Hematopoietic multipotent progenitor cell treated with erythropoietin and hydrocortisone succinate and interleukin-3 and kit ligand, for 8 days (in vitro differentiated cells): ENCODE results near the gene CXCL6.

Experiments
- DNase-seq: peaks from one replicate; pipeline ENCODE4 v3.0.0-alpha.2; 2015

CXCL6 gene

GRCh38 chr4:73843369-73843768 is 6.9 kb downstream of the CXCL6 start:
- DNase-seq = no peak

GRCh38 chr4:73844345-73844744 is 7.9 kb downstream of the CXCL6 start:
- no peak for DNase-seq

- no peak for DNase-seq
Observed at GRCh38 chr4:73844806-73845205, 8.3 kb downstream of the CXCL6 start.

GRCh38 chr4:73847526-73848182 is 11.2 kb downstream of the CXCL6 start:
- DNase-seq = peak; percentile 16

GRCh38 chr4:73848183-73848777 is 11.8 kb downstream of the CXCL6 start:
- no peak for DNase-seq

- DNase-seq = no peak
Observed at GRCh38 chr4:73850261-73850970, 13.9 kb downstream of the CXCL6 start.

- no peak for DNase-seq
Observed at GRCh38 chr4:73851293-73851692, 14.8 kb downstream of the CXCL6 start.

GRCh38 chr4:73852771-73853170 is 16.3 kb downstream of the CXCL6 start:
- no peak for DNase-seq

GRCh38 chr4:73853246-73853704 is 16.8 kb downstream of the CXCL6 start, which contains the start of gene PF4V1:
PF4V1 (plus strand) TSS chr4:73853296; CDS start chr4:73853363, 67 bp downstream.
- DNase-seq = no peak

GRCh38 chr4:73853718-73854473 is 17.4 kb downstream of the CXCL6 start:
- DNase-seq = no peak

- no peak for DNase-seq
Observed at GRCh38 chr4:73855406-73855805, 18.9 kb downstream of the CXCL6 start.

GRCh38 chr4:73856518-73856917 is 20.0 kb downstream of the CXCL6 start:
- DNase-seq = no peak

GRCh38 chr4:73859614-73860088 is 23.2 kb downstream of the CXCL6 start:
- no peak for DNase-seq

GRCh38 chr4:73860181-73860580 is 23.7 kb downstream of the CXCL6 start:
- no peak for DNase-seq

- no peak for DNase-seq
Observed at GRCh38 chr4:73860917-73861316, 24.4 kb downstream of the CXCL6 start.

- DNase-seq = no peak
Observed at GRCh38 chr4:73862322-73862721, 25.8 kb downstream of the CXCL6 start.

- peak; percentile 11 for DNase-seq
Observed at GRCh38 chr4:73864365-73864764, 27.9 kb downstream of the CXCL6 start.

- no peak for DNase-seq
Observed at GRCh38 chr4:73864961-73865360, 28.5 kb downstream of the CXCL6 start.

- no peak for DNase-seq
Observed at GRCh38 chr4:73865431-73866096, 29.1 kb downstream of the CXCL6 start.

GRCh38 chr4:73866246-73866645 is 29.8 kb downstream of the CXCL6 start:
- no peak for DNase-seq

- no peak for DNase-seq
Observed at GRCh38 chr4:73867783-73868182, 31.3 kb downstream of the CXCL6 start.
